H1 (cell line): Measurements from ENCODE around the gene SEC31A. TPM values are rescaled to one million over a fixed set of nuclear protein-coding genes. Genes with fewer than 3 reads are reported as not detected.

Source experiments
- ATF3 ChIP-seq: IDR thresholded peaks from 2 replicates; pipeline ENCODE4 v1.6.1; 2011; ENCODE audit warnings: low read depth, mild to moderate bottlenecking, low read length; ENCODE audit not compliant: insufficient read depth
- HDAC2 ChIP-seq, 2 experiments: fragments of 300-600 bp in 1 of 2; sonication (generic) in 1 of 2; IDR thresholded peaks; 2 replicates each; pipeline ENCODE4 v1.6.1; 2011 to 2012; ENCODE audit warnings: low read depth in 2 of 2, low read length in 2 of 2, mild to moderate bottlenecking in 2 of 2, moderate library complexity in 2 of 2, borderline replicate concordance in 1 of 2, inconsistent platforms in 1 of 2
- polyA plus RNA-seq, 7 experiments: library from polyadenylated mRNA; depleted of rRNA in 3 of 7; stranded (reverse) in 5 of 7; unstranded in 2 of 7; fragments of >200 nt in 5 of 7; fragments of 200-250 nt in 2 of 7; gene quantifications; 1 replicate in 5 of 7; 2 replicates in 1 of 7; 4 replicates in 1 of 7; pipeline versions ENCODE4 v1.2.1 to v1.2.3, GENCODE V29; 2011 to 2013; ENCODE audit warnings: missing spikeins in 2 of 7, mixed read lengths in 2 of 7
- total RNA-seq: library from RNA; stranded (reverse); fragmentation: NEBNext Ultra II Directional; extraction: Animal tissue kit (Norgen Biotek cat#: 25700); gene quantifications from 2 replicates; pipeline ENCODE4 v1.2.1, GENCODE V29; 2021

SEC31A gene
- total and polyA plus RNA-seq, 2 of the 8 experiments (the other 6 are each of a cell fraction or from before 2014, with no cell fraction given), result 112 to 125 TPM

GRCh38 chr4:82896755-82897154 lies 5.8 kb upstream of the SEC31A start (continued):
- no peak for TF ChIP-seq ATF3
- TF ChIP-seq HDAC2 (IDR thresholded peaks at IDR 0.05; ENCODE audit: borderline replicate concordance in 1 of 2, low read depth in 2 of 2, low read length in 2 of 2), result no peak
